Peyer's patch (tissue), 4 donors: ENCODE results near the gene BRD3OS. TPM values are rescaled to one million over a fixed set of nuclear protein-coding genes. Genes with fewer than 3 reads are reported as not detected.
A peak's percentile ranks its signal among the peaks of the same experiment; 100 is the strongest.

Experiments used
- DNase-seq, 3 donors: peaks; one replicate each; pipeline ENCODE4 v3.0.0-alpha.2; 2017 to 2019
- H3K27ac ChIP-seq, 4 donors: fragments of 200-600 bp; sonication (generic); one replicate each; pipeline ENCODE4 v1.5.1; 2016 to 2019
- H3K27me3 ChIP-seq, 2 donors: fragments of 200-600 bp; sonication (generic); one replicate each; pipeline ENCODE4 v1.5.1; 2019
- H3K36me3 ChIP-seq, 3 donors: fragments of 200-600 bp; sonication (generic); one replicate each; pipeline ENCODE4 v1.5.1; 2016 to 2019
- H3K4me1 ChIP-seq, 4 donors: fragments of 200-600 bp; sonication (generic); one replicate each; pipeline ENCODE4 v1.5.1; 2016 to 2019
- H3K4me3 ChIP-seq, 4 donors: fragments of 200-600 bp; sonication (generic); 1 replicate in 3 of 4; 2 replicates in 1 of 4; pipeline ENCODE4 v1.5.1; 2016 to 2019; ENCODE audit warnings: mild to moderate bottlenecking in 1 of 4
- H3K9me3 ChIP-seq, 4 donors: fragments of 200-600 bp; sonication (generic); one replicate each; pipeline ENCODE4 v1.5.1; 2016 to 2019; ENCODE audit warnings: mild to moderate bottlenecking in 1 of 4
- POLR2A ChIP-seq, 2 donors: fragments of 450-650 bp; IDR thresholded peaks; one replicate each; pipeline ENCODE4 v1.5.1; 2017; ENCODE audit warnings: antibody characterized with exemption in 2 of 2, mild to moderate bottlenecking in 2 of 2, moderate library complexity in 2 of 2
- total RNA-seq, 4 donors: library from RNA; depleted of rRNA; stranded (reverse); fragments of >200 nt; gene quantifications; one replicate each; pipeline ENCODE4 v1.1.0, GENCODE V29; 2016
- TF ChIP-seq, protein P1 (sequence below), 6 experiments: fragments of 450-650 bp in 4 of 6; fragments of 200-600 bp in 2 of 6; sonication (generic) in 1 of 6; IDR thresholded peaks; one replicate each; pipeline ENCODE4 v1.5.1; 2017 to 2019; ENCODE audit warnings: antibody characterized with exemption in 6 of 6, mild to moderate bottlenecking in 3 of 6, moderate library complexity in 1 of 6

The BRD3OS gene
- total RNA-seq, 4 donors from 2014 or later, result 1.4 to 11.6 (median 2.3) TPM

DNA sequence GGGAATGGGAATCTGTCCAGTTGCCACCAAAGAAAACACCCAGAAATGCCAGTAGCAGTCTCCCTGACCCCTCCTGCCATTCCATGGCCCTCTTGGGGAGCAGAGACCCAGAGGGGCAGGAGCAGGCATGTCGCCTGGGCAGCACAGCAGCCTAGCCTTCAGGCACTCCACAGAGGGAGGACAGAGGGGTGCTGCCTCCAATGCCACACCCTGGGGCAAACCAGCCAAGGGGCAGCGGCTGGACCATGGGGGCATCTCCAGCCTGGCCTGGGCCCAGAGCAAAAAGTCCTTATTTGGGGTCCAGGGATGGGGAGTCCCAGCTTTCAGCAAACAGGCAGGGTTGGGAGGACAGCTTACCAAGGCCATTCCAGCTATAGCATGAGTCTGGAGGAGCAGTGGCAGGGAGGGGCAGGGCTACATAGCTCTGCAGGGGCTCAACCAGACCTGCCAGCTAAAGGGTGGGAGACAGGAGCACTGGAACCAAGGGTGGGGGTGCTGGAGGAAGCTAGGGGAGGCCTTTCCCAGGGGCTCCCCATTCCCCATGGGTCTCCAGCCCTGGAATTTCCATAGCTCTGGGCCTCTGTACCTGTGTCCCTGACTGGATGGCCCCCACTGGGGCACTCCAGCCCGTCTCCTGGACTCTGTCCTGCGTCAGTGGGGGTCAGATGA lies 35.9 kb downstream of the BRD3OS start:
- peak in 1 of 3 donors; percentile 28 for DNase-seq
- H3K4me1 ChIP-seq, result peaks cover 8 to 77% (median 27%) of the 10 kb centered on the region in 4 donors
- H3K27ac ChIP-seq, result no peak overlapping the region
- no peaks in the 10 kb centered on the region for H3K36me3 ChIP-seq
- TF ChIP-seq, protein P1, sequence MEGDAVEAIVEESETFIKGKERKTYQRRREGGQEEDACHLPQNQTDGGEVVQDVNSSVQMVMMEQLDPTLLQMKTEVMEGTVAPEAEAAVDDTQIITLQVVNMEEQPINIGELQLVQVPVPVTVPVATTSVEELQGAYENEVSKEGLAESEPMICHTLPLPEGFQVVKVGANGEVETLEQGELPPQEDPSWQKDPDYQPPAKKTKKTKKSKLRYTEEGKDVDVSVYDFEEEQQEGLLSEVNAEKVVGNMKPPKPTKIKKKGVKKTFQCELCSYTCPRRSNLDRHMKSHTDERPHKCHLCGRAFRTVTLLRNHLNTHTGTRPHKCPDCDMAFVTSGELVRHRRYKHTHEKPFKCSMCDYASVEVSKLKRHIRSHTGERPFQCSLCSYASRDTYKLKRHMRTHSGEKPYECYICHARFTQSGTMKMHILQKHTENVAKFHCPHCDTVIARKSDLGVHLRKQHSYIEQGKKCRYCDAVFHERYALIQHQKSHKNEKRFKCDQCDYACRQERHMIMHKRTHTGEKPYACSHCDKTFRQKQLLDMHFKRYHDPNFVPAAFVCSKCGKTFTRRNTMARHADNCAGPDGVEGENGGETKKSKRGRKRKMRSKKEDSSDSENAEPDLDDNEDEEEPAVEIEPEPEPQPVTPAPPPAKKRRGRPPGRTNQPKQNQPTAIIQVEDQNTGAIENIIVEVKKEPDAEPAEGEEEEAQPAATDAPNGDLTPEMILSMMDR (IDR thresholded peaks at IDR 0.05), result no peak
- no peak for TF ChIP-seq POLR2A (IDR thresholded peaks at IDR 0.05)
- H3K27me3 ChIP-seq, result no peaks in the 10 kb centered on the region
- H3K4me3 ChIP-seq, result no peak overlapping the region
- no peaks in the 10 kb centered on the region for H3K9me3 ChIP-seq

DNA sequence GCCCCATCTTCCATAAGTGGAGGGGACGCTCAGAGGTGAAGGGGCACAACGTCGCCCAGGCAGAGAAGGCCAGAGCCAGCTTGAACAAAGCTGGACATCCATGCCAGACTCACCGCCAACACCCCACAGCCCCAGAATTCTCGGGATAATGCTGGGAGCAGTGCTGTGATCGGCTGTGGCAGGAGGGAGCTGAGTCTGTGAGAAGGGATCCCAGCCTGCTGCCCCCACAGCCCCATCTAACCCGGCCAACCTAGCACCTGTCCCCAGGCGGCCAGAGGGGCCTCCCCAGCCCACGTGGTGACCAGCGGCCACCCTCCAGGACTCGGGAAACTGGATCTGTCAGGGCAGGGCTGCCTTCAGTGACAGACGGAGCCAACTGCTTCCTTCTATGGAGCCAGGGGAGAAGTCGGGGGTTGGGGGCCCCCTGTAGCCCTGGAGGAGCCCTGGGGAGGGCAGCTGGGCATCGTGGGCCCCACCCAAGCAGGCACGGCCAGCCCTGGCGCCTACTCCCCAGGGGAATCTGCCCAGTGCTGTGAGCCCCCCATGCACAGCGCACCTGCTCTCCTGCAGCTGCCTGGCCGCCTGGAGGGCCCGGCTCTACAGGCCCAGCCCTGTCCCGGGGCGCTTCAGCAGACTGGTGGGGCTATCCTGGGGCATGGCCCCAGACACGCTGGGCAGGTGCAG lies 36.5 kb downstream of the BRD3OS start:
- H3K4me3 ChIP-seq, result no peak overlapping the region
- no peaks in the 10 kb centered on the region for H3K36me3 ChIP-seq
- TF ChIP-seq POLR2A (IDR thresholded peaks at IDR 0.05), result no peak
- TF ChIP-seq, protein P1 (IDR thresholded peaks at IDR 0.05), result no peak
- no peak overlapping the region for H3K27ac ChIP-seq
- peaks cover 1 to 70% (median 28%) of the 10 kb centered on the region in 4 donors for H3K4me1 ChIP-seq
- no peaks in the 10 kb centered on the region for H3K27me3 ChIP-seq
- peak in 1 of 3 donors; percentile 42 for DNase-seq
- no peaks in the 10 kb centered on the region for H3K9me3 ChIP-seq

DNA sequence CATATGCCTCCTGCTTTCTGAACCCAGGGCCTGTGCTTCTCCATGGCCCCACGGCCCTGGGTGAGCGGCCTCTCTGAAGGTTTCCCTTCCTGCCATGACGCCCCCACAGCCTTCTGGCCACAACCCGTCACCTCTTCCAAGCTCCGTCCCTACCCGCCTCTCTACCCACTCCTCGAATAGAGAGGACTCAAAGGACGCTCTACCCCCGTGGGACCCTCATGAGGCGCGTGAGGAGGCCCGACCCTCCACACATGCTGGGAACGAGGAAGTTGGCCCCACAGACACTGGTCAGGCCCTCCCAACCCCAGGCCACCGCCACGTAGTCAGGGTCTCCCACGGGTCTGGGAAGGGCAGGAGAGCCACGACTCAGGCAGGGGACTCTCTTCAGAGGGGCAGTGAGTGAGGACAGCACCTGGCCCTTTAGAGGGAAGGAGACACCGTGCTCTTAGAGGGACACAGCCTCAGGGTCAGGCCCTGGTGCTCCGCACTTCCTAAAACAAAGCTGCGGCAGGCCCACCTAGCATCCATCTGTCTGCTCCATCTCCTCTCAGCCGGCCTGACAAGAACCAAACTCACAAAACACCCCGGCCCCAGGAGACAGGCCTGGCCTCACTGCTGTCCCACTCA lies 37.3 kb downstream of the BRD3OS start:
- Histone ChIP-seq H3K9me3 (no peaks in the 10 kb centered on the region), H3K27ac (no peak overlapping the region), H3K27me3 (no peaks in the 10 kb centered on the region), H3K4me3 (no peak overlapping the region), H3K36me3 (no peaks in the 10 kb centered on the region), H3K4me1 (peaks cover 0 to 63% (median 28%) of the 10 kb centered on the region in 4 donors)
- no peak for TF ChIP-seq POLR2A (IDR thresholded peaks at IDR 0.05)
- TF ChIP-seq, protein P1 (IDR thresholded peaks at IDR 0.05), result no peak
- no peak for DNase-seq

DNA sequence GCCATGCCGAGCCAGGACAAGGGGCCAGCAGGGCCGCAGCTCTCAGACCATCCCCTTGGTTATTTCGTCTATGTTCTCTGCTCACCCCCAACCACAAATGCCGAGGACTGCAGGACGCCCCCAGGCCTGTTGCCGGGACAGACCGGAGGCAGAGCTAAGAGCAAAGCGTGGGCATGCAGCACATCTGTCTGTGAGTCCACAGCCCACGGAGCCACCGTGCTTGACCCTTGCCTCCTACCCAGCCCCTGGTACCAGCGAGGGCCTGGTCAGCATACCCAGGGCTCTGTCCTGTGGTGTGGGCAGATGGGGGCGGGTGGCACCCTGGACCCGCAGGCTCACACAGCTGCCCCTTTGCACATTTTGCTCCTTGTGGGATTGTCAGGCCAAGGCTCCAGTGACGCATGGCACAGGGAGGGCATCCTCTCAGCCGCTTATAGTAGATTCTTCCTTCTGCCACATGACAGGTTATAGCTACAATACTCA lies 37.8 kb downstream of the BRD3OS start:
- DNase-seq, result no peak
- no peak for TF ChIP-seq POLR2A (IDR thresholded peaks at IDR 0.05)
- TF ChIP-seq, protein P1 (IDR thresholded peaks at IDR 0.05), result no peak
- H3K4me1 ChIP-seq, result peaks cover 0 to 57% (median 28%) of the 10 kb centered on the region in 4 donors
- H3K4me3 ChIP-seq, result no peak overlapping the region
- no peaks in the 10 kb centered on the region for H3K27me3 ChIP-seq
- no peaks in the 10 kb centered on the region for H3K9me3 ChIP-seq
- H3K27ac ChIP-seq, result no peak overlapping the region
- H3K36me3 ChIP-seq, result no peaks in the 10 kb centered on the region

DNA sequence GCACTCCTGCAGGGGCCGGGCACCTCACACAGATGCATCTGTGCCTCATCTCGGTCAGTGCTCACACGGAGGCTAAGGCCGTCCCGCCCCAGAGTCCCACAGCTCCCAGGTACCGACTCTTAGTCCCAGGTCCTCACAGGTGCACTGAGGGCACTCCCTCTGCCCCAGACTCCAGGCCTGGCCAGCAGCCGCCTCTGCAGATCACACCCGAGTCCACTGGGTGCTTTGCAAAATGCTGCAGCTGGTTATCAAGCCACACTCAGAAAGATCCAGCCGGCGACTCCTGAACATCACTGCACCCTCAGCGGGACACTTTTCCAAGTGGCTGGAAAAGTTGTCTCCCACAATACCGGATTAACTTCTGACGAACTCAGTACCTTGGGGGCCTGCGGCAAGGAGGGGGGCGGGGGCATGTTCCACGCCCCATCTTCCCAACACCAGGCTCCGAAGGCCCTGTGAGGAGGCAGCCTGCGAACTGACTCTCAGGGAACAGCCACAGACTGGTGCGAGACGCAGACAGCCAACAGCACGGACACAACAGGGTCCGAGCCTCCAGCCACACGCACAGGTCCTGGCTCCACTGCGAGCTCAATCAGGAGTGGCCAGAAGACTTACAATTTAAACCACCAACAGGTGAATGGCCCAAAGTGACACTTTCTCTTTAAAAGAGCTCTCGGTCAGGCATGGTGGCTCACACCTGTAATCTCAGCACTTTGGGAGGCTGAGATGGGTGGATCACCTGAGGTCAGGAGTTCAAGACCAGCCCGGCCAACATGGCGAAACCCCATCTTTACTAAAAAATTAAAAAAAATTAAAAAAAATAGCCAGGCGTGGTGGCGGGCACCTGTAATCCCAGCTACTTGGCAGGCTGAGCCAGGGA lies 38.5 kb downstream of the BRD3OS start:
- no peak overlapping the region for H3K4me3 ChIP-seq
- H3K27me3 ChIP-seq, result no peaks in the 10 kb centered on the region
- no peaks in the 10 kb centered on the region for H3K9me3 ChIP-seq
- no peaks in the 10 kb centered on the region for H3K36me3 ChIP-seq
- H3K27ac ChIP-seq, result no peak overlapping the region
- no peak for TF ChIP-seq POLR2A (IDR thresholded peaks at IDR 0.05)
- TF ChIP-seq, protein P1 (IDR thresholded peaks at IDR 0.05), result no peak
- DNase-seq, result peak in 1 of 3 donors; percentile 44
- H3K4me1 ChIP-seq, result peaks cover 0 to 50% (median 28%) of the 10 kb centered on the region in 4 donors
